OCI-M1 (cell line): ENCODE results near the gene IGFALS.

Source experiments
- DNase-seq: peaks from one replicate; lab custom pipeline; 2025; lab: John Stamatoyannopoulos, UW

The IGFALS gene

DNA sequence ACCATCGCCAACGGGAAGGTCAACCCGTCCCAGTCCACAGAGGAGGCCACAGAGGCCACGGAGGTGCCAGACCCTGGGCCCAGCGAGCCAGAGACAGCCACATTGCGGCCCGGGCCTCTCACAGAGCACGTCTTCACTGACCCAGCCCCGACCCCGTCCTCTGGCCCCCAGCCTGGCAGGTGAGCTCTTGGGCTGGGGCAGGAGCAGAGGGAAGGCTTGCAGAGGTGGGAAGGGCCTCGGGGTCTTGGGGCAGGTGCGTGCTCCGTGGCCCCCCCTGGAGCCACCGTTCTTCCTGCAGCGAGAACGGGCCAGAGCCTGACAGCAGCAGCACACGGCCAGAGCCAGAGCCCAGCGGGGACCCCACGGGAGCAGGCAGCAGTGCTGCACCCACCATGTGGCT is 27.3 kb downstream of the IGFALS start:
- no peak for DNase-seq

DNA sequence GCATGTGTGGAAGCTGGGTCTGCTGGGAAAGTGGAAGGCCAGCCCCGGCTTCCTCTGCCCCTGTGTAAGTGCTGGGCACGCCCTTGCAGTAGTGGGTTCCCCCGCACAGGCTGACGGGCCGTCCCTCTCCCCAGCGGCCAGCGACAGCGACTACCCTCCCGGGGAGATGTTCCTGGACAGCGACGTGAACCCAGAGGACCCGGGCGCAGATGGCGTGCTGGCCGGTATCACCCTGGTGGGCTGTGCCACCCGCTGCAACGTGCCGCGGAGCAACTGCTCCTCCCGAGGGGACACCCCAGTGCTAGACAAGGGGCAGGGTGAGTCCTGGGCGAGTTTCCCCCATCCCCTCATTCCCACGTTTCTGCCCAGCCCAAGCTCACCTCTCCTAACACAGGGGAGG is 27.7 kb downstream of the IGFALS start:
- no peak for DNase-seq

DNA sequence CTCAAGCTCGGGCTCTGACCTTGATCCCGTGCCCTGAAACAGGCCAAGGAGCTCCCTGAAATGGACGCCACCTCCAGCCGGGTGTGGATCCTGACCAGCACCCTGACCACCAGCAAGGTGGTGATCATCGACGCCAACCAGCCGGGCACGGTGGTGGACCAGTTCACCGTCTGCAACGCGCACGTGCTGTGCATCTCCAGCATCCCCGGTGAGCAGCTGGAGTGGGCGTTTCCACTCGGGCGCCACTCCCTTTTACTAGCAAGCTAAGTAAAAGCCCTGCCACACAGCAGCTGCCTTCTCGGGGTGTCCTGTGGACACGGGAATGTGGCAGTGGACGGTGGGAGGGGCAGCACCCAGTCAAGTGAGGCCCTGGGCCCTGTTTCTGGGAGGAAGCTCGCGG is 28.5 kb downstream of the IGFALS start:
- DNase-seq: no peak

DNA sequence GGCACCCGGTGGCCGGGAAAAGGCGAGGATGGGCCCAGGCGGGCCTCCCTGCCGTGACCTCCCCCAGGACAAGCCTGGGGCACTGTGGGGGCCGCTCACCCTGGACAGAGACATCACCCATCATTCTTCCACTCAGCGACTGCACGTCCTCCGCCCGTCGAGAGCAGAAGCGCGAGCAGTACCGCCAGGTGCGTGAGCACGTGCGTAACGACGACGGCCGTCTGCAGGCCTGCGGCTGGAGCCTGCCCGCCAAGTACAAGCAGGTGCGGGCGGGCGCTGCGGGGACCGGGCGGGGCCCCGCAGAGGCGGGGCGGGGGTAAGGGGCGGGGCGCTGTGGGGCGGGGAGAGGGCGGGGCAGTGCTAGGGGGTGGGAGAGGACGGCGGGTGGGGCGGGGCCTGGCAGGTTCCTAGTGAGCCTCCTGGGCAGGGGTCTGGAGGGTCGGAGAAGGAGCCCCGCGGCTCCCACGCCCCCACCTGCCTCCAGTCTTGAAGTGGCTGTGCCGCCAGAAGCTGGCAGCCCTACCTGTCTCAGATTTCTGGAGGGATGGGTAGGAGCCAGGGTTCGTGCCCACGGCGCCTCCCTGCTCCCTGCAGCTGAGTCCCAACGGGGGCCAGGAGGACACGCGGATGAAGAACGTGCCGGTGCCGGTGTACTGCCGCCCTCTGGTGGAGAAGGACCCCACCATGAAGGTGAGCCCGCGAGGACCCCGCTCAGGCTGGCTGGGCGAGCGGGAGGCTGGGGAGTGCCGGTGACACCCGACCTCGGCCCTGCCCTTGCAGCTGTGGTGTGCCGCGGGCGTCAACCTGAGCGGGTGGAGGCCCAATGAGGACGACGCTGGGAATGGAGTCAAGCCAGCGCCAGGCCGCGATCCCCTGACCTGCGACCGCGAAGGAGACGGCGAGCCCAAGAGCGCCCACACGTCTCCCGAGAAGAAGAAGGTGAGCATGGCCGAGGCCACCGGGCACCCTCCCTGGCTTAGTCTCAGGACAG is 29.7 kb downstream of the IGFALS start:
- no peak for DNase-seq

DNA sequence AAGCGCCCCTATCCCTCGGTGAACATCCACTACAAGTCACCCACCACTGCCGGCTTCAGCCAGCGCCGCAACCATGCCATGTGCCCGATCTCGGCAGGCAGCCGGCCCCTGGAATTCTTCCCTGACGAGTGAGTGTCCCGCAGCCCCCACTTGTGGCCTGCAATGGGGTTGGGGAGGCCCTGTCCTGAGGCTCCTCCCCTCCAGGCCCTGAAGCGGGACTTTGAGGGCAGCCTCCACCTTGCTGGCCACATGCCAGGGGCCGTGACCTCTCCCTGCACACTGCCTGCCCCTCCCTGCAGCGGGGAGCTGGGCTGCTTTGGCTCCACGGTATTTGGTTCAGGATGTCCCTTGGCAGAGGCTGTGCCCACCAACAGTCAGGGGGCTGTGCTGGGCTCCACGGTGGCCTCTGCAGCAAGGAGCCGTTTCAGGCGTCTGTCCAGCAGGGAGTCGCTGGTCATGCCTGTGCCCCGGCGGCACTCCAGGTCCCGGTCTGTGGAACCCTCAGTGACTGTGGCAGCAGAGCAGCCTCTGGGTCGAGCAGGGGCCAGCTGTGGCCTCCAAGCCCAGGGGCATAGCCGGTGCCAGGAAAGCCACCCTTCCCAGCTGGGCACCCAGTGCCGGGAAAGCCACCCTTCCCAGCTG is 30.5 kb downstream of the IGFALS start:
- DNase-seq: no peak

DNA sequence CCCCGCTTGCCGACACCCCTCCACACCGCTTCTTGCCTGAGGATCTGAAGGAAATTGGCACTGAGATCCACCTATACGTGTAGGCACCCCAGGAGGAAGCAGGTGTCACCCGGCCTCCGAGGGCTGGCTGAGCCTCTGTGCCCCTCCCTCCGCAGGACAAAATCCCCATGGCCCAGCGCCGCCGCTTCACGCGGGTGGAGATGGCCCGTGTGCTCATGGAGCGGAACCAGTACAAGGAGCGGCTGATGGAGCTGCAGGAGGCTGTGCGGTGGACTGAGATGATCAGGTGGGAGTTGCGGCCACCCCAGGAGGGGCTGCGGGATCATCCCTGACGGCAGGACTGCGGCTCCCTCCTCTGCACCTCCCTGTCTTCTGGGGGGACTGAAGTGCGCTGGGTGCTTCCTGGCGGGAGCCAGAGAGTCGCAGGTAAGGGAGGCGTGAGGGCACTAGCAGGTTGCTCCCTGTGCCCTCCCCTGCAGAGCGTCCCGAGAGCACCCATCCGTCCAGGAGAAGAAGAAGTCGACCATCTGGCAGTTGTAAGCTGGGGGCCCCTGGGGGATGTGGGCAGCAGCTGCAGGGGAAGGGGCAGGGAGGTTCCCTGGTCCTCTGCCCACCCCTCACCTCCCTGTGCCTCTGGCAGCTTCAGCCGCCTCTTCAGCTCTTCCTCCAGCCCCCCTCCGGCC is 31.2 kb downstream of the IGFALS start:
- no peak for DNase-seq

DNA sequence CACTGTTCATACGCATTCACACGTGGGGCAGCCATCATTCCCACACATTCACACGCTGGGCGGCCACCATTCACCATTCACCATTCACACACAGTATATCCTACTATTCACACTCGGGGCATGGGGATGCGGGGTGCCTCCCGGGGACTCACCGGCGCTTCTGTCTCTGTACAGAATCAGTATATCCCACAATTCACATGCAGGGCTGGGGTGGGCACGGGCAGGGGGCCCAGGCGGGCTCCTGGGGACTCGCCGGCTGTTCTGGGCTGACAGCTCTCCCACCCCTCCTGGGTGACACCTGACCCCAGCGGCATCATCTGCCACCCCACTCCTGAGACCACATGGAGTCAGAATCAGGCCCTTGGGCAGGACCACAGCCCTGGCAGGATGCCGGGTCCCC is 31.8 kb downstream of the IGFALS start:
- no peak for DNase-seq

DNA sequence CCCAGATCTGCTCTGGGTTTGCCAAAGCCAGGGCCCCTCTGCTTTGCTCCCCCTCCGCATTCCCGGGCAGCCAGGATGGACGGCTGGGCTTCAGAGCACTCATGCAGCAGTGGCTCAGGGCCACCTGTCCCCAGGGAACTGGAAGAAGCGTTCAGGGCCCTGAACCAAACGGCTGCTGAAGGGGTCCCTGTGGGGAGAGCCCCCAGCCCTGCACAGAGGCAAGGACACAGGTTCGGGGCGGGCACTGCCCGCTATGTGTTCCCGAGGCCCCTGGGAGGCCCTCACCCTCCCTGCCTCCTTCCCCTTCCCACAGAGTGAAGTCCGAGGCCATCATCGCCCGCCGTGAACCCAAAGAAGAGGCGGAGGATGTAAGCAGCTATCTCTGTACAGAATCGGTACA is 32.6 kb downstream of the IGFALS start:
- DNase-seq: no peak

DNA sequence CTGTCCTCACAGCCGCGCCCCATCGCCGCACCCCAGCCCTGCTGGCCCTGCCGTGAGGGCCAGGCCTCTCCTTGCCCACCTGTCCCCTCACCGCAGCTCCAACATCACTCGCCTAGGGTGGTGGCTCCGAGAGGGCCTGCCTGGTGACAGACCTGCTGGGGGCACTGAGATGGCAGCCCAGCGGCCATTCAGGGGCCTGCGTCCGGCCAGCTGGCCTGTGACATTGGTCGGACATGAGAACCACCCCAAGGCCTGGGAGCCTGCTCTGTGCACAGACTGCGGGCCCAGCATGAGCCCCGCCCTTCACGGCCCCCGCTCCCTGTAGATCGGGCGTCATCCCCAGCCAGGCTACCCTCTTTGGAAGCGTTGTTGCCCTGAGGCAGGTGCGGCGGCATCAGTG is 34.0 kb downstream of the IGFALS start:
- no peak for DNase-seq

DNA sequence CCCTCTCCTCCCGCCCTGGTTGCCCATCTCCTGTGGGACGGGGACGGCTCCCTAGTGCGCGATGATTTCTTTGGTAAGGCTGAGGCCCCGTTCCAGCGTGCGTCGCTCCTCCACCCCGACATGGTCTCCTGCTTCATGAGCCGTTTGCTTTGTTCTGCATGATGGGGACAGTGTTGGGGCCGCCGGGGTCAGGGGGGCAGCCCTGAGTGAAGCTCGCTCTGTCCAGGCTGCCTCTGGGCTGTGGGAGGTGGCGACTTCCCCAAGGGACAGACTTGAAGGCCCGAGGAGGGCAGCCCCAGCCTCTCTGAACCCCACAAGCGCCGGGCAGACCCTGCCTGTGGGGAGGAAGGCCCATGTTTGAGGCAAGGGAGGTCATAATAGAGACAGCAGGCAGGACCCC is 34.6 kb downstream of the IGFALS start:
- no peak for DNase-seq

DNA sequence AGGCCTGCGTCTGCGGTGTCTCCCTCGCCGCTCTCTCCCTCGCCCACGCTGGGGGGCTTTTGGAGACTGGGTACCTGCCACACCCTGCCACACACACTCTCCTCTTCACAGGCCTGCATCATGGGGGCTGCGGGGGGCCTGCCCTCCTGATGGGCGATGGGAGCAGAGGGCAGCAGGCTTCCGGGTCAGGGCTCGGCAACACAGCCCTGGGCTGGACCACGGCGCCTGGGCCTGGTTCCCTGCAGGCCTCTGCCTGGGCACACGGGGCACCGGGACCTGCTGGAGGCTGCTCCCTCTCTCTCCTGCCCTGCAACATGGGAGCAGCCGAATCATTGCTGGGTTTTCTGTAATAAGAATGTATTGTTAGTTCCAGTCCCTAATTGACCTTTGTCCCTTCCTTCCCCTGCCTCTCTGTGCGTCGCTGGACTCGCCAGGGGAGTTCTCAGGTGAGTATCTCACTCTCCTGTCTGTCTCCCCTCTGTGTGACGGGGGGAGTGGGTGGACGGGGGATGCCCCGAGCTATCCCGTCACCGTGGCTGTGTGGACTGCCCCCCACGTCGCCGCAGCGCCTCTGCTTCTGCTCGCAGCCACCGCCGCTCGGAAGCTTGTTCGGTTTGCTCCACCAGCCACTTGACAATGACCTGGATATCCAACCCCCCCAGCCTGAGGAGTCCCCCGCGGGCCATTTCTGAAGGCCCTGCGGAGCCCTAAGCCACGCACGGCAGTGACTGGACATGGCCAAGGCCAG is 35.6 kb downstream of the IGFALS start:
- DNase-seq: no peak

DNA sequence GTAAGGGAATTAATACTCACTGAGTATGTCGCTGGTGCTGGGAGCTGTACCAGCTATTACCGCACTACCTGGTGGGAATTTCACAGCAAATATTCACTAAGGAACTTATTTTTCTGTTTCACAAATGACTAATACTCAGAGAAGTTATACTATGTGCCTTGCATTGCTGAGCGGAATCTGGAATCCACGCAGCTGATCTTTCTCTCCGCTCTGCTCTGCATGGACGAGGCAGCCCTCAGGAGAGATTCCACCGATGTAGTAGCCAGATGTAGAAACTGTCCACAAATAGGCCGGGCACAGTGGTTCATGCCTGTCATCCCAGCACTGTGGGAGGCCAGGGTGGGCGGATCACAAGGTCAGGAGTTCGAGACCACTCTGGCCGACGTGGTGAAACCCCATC is 39.3 kb downstream of the IGFALS start:
- DNase-seq: no peak

DNA sequence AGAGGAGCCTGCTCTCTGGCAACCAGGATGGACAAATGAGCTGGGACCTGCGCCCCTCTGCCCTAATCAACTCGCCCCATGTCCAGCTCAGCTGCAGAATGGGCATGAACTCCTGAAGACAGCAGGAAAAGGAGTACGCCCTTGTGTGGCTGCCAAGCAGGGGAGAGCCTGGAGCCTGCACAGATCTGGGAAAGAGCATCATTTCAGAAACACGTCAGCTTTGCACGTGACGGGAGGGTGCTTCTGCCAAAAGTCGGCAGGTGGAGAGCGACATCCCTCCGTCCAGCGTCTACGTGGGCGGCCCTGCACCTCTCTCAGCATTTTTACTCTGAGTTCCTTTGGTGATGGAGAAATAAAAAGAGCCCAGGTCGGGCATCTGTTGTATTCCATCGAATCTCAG is 40.7 kb downstream of the IGFALS start:
- no peak for DNase-seq

DNA sequence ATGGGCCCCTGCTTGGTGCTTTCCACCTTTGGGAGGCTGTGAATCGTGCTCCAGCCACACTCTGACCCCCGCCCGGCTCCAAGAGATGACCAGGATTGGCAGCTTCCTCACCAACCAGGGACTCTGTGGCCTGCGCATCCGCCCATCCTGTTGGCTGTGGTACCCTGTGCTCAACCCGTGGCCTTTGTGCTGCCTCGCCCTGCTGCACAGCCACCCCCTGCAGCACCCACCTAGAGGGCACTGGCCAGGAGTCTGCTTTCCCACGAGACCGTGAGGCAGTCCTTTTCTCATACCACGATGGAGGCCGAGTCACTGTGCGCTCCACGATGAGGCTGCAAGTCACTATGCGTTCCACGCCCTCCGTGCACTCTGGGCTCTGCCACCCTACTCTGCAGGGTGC is 41.6 kb downstream of the IGFALS start:
- DNase-seq: no peak

DNA sequence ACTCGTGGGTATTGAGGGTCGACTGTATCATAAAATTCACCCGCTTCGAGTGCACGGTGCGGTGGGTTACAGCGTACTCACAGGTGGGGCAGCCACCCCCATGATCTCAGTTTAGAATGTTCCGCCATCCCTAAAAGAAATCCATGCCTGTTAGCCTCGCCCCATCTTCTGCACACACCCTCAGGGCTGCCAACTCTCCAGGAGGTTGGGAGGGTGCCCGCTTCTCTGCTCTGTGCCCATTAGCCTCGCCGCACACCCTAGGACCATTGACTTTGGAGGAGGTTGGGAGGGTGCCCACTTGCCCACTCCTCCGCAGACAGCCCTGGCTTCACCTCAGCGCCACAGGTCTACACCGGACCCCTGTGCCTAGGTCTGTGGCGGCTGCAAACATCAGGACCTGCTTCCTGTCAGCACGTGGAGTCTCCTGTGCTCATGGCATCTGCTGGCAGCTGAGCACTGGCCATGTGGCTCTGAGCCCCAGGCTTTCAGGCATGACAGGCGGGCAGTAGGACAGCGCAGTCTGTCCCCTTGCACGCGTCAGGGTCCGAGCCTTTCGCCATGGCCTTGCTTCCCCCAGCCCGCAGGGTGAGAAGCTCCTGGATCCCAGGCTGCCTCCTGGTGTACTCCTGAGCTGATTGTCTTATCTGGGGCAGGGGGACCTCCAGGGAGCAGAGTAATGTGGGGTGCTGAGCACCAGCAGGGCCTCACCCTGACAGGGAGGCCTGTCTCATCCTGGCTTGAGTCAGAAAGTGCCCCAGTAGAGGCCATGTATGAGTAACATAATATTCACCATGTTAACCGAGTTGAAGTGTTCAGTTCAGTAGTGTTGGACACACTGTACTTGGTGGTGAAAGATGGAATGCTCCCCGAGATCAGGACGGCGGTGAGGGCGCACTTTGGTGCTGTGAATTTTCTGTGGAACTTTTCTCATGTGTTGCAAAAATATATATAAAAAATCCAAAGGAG is 44.1 kb downstream of the IGFALS start:
- no peak for DNase-seq

DNA sequence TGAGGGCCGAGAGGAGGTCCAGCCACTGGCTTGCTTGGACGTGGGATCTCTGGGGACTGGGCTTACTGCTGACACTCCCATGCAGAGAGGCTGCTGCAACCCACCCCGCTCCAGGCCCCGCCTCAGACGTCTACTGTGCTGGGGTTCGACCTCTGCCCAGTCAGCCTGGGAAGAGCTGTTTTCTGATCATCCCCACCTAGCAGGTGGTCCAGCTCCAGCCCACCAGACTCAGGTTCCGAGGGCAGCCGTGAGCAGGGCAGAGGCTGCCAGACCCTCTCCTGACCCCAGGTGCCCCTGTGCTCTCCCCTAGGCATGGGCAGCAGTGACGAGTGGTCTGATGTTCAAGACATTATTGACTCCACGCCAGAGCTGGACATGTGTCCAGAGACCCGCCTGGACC is 45.6 kb downstream of the IGFALS start:
- DNase-seq: no peak

DNA sequence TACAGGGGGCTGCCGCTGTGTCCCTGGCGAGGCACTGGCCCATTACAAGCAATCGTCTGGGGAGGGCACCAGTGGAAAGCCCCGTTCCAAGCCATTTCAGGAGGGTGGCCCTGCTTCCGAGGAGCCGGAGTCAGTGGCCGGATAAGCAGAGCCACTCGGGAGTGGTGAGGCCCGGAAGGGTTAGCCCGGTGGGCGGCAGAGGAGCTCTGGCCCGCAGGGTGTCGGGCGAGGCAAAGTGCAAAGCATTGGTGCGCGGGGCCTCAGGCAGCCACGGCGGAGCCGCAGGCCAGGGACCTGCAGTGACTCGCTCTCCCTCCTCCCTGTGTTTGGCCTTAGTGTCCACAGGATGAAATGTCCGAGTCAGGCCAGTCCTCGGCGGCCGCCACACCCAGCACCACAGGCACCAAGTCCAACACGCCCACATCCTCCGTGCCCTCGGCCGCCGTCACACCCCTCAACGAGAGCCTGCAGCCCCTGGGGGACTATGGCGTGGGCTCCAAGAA is 46.8 kb downstream of the IGFALS start:
- no peak for DNase-seq

DNA sequence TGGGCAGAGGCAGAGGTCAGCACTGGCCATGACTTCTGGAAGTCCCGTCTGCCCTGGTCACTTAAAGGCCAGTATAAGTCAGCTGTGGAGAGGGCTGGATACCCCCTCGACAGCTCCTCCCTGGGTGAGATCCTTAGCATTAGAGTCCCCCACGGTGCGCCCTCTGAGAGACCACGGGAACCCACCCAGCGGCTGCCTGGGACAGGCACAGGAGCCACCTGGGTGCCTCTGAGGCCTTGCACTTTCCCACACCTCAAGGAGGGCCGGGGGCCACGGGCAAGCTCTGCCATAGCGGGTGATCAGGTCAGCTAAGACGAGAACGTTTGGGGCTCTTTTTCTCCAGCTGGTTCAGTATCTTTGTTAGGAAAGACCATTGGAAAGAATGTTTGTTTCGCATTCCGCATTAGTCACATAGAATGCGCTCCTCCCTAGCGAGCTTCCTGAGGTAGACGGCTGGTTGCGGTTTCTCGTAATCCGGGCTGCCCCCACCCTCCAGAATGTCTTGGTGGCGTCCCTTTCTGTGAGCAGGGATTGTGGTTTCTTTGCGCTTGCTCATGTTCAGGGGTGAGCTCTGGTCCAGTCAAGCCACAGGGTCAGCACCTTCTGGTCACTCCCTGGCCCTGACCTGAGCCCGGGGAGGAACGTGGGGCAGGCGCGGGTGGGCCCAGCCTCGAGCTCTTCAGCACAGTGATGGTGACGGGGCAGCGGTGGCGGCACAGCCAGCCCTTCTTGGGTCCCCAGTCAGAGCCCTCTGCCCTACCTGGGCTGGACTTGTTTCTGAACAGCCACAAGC is 47.4 kb downstream of the IGFALS start:
- no peak for DNase-seq

DNA sequence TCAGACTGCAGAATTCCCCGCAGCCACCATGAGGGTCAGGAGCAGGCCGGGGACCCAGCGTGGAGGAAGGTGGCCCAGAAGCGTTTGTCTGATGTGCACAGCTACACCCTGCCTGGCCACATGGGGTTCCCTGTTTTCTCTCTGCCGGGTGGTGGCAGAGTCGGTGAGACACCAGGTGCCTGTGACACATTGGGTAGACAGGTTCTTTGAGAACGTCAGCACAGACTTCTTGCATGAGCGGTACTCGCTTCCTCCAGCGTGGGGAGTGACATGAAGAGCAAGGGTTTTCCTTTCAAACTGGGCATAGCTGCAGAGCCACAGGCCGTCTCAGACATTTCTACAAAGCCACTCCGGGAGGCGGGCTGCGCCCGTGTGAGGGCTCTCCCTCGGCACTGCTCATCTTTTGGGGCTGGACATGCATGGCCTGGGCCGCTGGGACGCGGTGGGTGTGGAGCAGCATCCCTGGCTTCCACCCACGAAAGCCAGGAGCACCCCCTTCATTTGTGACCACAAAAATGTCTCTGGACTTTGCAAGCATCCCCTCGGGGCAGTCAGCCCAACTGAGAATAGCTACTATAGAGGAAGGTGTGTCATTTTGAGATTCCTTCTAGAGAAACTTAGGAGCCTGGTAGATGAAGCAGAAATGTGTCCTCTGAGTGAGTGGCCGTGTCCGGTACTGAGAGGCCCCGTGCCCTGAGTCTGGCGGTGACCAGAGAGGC is 48.2 kb downstream of the IGFALS start:
- DNase-seq: no peak
